ENCODE results near the gene RAB36. TPM values are rescaled to one million over a fixed set of nuclear protein-coding genes. Genes with fewer than 3 reads are reported as not detected.

The RAB36 gene
- total RNA-seq, 1 experiment from 2014 or later = 1.8 TPM

GRCh38 chr22:23097412-23098229 lies 47.7 kb upstream of the RAB36 start (continued):
- TF ChIP-seq ZBTB43 (CRISPR knock-in tag; IDR thresholded peaks at IDR 0.05) = no peak

- no peak overlapping the region for H3K4me3 Mint-ChIP-seq
- no peaks in the 10 kb centered on the region for H3K4me1 Mint-ChIP-seq
- H3K36me3 Mint-ChIP-seq = no peaks in the 10 kb centered on the region
- H3K27ac Mint-ChIP-seq = no peak overlapping the region
- no peak for DNase-seq (ENCODE audit: low spot score)
- H3K9me3 Mint-ChIP-seq = no peaks in the 10 kb centered on the region
- TF ChIP-seq KAT7 (CRISPR knock-in tag; IDR thresholded peaks at IDR 0.05; ENCODE audit: borderline replicate concordance) (no peak), NR3C1 (CRISPR knock-in tag; conservative IDR thresholded peaks at IDR 0.05; ENCODE audit: low read depth) (no peak), NFE2L1 (CRISPR knock-in tag; IDR thresholded peaks at IDR 0.05) (no peak), FOXK1 (CRISPR knock-in tag; IDR thresholded peaks at IDR 0.05) (no peak), ZNF532 (CRISPR knock-in tag; IDR thresholded peaks at IDR 0.05; ENCODE audit: borderline replicate concordance) (no peak), ZNF121 (CRISPR knock-in tag; IDR thresholded peaks at IDR 0.05) (no peak), ZNF396 (CRISPR knock-in tag; IDR thresholded peaks at IDR 0.05; ENCODE audit: borderline replicate concordance) (no peak), SMAD3 (CRISPR knock-in tag; IDR thresholded peaks at IDR 0.05; ENCODE audit: borderline replicate concordance) (no peak), AFF4 (CRISPR knock-in tag; IDR thresholded peaks at IDR 0.05; ENCODE audit: borderline replicate concordance) (no peak), ZSCAN18 (CRISPR knock-in tag; IDR thresholded peaks at IDR 0.05) (no peak), TP53 (CRISPR knock-in tag; IDR thresholded peaks at IDR 0.05) (no peak)
- TF ChIP-seq, protein P1, sequence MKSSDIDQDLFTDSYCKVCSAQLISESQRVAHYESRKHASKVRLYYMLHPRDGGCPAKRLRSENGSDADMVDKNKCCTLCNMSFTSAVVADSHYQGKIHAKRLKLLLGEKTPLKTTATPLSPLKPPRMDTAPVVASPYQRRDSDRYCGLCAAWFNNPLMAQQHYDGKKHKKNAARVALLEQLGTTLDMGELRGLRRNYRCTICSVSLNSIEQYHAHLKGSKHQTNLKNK (CRISPR knock-in tag; IDR thresholded peaks at IDR 0.05) = no peak
- TF ChIP-seq, protein P2, sequence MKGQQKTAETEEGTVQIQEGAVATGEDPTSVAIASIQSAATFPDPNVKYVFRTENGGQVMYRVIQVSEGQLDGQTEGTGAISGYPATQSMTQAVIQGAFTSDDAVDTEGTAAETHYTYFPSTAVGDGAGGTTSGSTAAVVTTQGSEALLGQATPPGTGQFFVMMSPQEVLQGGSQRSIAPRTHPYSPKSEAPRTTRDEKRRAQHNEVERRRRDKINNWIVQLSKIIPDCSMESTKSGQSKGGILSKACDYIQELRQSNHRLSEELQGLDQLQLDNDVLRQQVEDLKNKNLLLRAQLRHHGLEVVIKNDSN (CRISPR knock-in tag; IDR thresholded peaks at IDR 0.05) = no peak
- no peak for ATAC-seq
- POLR2A ChIA-PET = no interaction called here
- no peaks in the 10 kb centered on the region for H3K27me3 Mint-ChIP-seq (ENCODE audit: low read depth)
- CTCF ChIA-PET = interaction anchor here (1.1 kb wide), 1 partner anchor 143 kb away, joined by 4 read pairs; no protein-coding TSS in a partner anchor
Measured at GRCh38 chr22:23098230-23098705, 47.0 kb upstream of the RAB36 start.
